HG02938 (cell line): ENCODE data around the gene KAZN.
"Not testable (repeated sequence)": the region's sequence is repeated elsewhere in the genome, so short reads cannot be mapped to it uniquely, and the experiment has no call there.

Source experiments
- ATAC-seq: cut with Tn5 transposase; IDR thresholded peaks from one replicate; pipeline ENCODE4 v1.9.1; 2021; ENCODE audit warnings: mild to moderate bottlenecking, moderate library complexity; ENCODE audit not compliant: unreplicated experiment

The KAZN gene

GRCh38 chr1:15115542-15116330 lies 517.3 kb downstream of the KAZN start:
- no peak for ATAC-seq

DNA sequence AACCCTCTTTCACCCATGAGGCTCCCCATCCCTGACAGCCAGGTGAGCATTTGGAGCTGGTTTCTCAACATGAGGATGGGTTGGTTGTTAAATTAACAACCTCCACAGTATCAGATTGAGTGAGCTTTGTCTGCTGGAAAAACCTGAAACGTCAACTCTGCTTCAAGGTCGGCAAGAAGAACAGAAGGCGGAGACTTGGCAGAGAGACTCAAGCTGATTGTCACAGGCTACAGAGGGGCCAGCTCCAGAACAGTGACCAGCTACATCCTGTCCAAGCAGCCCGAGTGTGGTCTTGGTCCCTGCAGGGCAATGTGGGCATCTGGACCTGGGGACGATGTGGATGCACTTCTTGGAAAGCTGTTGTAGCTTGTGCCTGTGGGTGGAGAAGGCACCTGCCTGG lies 518.5 kb downstream of the KAZN start:
- no peak for ATAC-seq

- ATAC-seq = no peak
Measured at GRCh38 chr1:15117671-15118325, 519.3 kb downstream of the KAZN start.

- ATAC-seq = no peak
Measured at GRCh38 chr1:15118579-15118978, 520.1 kb downstream of the KAZN start.

- ATAC-seq = no peak
Measured at GRCh38 chr1:15120251-15120945, 521.9 kb downstream of the KAZN start.

DNA sequence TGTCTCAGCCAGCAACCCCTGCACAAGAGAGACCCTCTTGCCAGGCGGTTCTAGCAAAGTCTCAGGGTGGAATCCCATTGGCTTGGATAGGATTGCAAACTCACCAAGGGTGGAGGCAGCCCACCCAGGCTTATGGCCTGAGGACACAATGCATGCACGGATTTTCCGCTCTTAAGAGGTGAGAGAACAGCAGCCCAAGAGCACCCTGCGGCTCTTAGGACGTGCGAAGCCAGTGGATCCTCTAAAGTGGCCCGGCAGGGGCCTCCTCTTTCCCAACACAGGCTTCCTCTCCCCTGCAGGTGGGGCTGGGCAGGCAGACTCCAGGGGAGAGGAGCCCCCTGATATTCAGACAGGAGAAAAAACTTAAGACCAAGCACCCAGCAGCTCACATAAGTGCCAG lies 523.8 kb downstream of the KAZN start:
- no peak for ATAC-seq

GRCh38 chr1:15123270-15123669 lies 524.8 kb downstream of the KAZN start:
- no peak for ATAC-seq

DNA sequence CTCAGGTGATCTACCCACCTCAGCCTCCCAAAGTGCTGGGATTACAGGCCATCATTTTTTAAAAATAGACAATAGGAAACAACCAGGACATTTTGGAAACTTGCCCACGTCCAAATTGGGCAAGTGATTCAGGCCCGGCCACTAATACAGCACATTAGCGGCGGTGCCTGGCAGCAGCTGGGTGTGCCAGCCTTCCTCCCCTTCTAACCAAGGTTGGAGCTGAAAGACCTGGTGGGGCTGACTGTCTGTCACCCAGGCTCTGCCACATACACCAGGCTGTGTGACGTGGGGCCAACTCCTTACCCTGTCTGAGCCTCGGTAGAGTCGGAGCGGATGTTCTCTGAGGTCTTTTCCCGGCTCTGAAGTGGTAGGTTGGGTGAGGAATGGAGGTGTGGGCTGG lies 525.4 kb downstream of the KAZN start:
- ATAC-seq = no peak

DNA sequence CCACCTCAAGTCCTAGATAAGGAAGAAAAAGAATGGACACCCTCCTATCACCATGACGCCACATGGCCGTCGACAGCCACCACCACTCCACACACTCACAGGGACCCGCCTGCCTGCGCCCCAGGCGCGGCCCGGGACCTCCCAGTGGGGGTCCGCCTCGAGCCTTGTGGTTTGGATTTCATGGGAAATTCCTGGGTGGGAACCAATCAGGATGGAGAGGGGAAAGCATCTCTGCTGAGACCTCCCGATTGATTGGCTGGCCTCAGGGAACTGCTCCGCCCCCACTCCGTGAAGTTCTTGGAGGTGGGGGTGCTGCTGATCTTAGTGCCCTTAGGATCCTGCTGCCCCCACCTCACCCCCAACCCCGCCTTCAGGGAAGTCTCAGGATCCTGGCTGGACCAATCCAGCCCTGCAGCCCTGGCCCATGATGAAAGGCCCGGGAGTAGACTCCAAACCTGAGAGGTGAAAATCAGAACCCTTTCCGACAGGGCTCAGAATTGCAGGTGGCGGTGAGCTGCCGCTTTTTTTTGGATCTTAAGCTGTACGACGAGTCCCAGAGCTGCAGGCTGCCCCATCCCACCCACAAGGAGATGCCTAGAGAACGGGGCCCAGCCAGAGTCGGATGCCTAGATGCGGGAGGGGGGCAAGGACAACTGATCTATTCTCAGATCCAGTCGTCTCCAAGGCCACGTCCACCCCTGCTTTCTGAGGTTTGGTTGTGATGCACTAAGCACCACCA lies 526.0 kb downstream of the KAZN start:
- no peak for ATAC-seq

- no peak for ATAC-seq
Measured at GRCh38 chr1:15125101-15125745, 526.7 kb downstream of the KAZN start.

DNA sequence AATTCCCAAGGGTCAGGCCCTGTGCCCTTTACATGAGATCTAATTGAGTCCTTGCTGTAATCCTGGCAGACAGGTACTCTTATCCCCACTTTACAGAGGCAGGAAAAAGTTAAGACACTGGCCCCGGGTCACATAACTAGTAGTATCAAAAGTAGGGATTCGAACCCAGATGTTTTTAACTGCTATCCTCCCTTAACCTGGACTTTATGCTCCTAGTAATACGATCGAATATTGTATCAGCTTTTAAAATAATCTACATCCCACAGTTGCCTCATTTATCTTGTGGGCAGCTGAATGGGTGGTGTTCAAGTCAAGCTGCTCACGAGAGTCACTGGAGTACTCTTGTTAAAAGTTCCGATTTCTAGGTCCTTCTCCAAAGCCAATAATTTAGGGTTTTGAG lies 529.6 kb downstream of the KAZN start:
- no peak for ATAC-seq

DNA sequence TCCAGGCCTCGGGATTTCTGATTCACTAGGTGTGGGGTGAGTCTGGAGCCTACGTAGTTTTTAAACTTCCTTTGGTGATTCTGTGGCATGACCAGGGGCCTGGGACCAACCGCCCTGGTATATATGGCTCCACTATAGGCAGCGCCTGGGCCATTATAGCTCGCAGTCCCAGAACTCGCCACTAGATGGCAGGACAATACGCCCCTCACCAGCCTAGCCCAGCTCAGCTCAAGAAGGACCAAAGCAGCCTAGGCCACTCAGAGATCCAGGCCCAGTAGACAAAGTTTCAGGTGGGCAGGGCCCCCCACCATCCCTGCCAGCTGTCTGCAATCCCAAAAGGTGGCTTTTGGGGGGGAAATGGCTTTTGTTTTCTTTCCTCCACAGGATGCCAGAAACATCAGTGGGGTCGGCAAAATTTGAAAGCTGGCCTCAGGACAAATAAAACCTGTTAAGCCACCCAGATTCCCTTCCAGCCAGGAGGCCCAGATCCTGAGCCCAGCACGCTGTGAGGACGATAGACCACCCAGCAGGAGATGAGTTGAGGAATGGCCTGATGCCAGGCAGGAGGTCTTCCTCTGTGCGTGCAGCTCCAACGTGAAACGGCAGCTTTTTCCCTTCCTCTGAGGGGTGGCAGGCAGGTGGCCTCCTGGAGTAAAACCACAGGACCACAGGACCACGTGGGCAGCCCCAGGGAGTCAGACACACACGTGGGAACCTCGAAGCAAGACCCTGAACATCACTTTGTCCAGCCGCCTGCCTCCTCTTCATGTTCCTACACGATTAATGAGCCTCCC lies 530.2 kb downstream of the KAZN start:
- ATAC-seq = peak; percentile 64

GRCh38 chr1:15129944-15130343 lies 531.5 kb downstream of the KAZN start:
- ATAC-seq = no peak

DNA sequence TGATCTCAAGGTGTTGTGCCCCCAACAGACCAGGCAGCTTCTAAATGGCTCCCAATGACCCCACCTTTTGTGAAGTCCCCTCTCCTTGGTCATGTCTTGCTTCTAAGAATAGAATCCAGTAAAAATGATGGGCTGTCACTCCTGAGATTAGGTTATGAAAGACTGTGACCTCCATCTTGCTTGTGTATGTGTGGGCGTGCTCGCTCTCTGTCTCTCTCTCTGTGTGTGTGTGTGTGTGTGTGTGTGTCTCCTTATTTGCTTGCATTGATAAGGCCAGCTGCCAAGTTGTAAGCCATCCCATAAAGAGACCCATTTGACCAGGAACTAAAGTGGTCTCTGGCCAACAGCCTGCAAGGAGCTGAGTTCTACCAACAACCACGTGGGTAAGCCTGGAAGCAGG lies 532.1 kb downstream of the KAZN start:
- no peak for ATAC-seq

DNA sequence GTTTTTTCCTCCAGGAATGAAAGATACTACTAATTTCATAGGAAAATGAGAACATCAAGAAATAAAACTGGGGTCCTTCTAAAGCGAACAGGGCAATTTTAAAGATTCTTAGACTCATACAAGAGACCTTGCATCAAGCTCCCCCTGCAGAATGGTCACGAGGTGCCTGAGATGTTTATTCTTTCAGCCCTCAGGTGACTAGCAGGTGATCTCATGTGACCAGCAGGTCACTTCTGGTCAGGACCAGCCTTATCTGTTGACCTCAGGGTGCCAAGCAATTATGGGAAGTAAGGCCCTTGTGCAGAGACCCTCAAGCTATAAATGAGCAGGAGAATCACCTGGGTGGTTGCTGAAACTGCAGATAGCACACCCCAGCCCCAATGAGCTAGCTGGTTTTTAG lies 534.5 kb downstream of the KAZN start:
- no peak for ATAC-seq

- ATAC-seq = no peak
Measured at GRCh38 chr1:15134285-15134684, 535.8 kb downstream of the KAZN start.

DNA sequence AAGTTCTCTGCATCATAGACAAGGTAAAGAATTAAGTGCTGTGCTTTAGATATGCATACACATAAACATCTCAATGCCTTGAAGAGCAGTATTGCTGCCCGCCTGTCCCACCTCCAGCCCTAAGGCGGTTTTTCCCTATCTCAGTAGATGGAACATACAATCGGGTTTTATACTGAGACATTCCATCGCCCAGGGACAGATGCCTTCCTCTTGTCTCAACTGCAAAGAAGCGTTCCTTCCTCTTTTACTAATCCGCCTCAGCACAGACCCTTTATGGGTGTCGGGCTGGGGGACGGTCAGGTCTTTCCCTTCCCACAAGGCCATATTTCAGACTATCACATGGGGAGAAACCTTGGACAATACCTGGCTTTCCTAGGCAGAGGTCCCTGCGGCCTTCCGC lies 537.1 kb downstream of the KAZN start:
- ATAC-seq = not testable (repeated sequence)

DNA sequence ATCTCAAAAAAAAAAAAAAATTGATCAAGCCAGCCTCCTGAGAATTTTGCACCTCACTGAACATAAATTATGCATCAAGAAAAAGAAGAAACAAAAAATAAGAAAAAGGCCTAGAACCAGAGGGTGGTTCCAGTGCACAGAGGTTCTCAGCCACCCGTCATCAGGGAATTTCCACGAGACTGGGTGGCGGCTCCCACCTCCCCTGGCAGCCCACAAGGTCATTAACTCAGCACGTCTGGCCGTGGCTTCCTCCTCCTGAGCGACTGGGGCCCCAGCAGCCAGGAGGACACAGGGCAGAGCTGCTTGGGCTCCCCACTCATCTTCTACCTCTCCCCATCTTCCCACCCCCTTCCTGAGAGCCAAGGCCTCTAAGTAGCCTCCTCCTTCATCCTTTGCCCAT lies 539.3 kb downstream of the KAZN start:
- no peak for ATAC-seq

GRCh38 chr1:15139654-15140350 lies 541.3 kb downstream of the KAZN start:
- no peak for ATAC-seq
